ENCODE results near the gene BCL2L11.

Gene BCL2L11

GRCh38 chr2:111182740-111183139 is 62.0 kb downstream of the BCL2L11 start:
- DNase-seq = no peak
- in situ Hi-C loops (cut with HindIII; ENCODE audit: low pct_ligation_motif_present, low pct_unique_long_range_greater_than_20kb, low sequenced_read_pairs) = no loop called here

DNA sequence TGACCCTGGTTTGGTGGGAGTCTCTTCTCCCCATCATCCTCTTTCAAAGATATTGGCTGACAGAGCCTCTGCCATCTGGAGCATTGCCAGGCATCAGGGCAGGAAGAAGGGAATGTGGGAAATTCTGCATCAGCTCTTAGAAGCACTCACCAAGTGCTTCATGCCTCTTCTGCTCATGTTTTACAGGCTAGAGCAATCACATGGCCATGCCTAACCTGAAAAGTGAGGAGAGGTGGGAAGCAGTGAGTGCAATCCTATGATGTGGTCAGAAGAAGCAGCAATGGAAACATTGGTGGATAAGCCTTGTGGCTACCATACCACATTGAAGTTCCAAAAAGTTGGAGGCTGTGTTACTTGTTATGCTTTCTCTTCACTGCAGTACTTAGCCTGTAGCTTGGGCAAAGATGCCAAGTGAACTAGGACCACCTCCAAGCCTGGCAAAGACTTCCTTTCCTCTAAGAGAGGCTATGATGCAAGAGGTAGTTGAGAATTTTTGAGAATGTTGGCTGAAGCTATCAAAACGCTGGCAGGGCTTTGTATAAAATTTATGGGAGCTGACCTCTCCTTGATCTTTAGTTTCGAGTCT is 64.1 kb downstream of the BCL2L11 start:
- no peak for DNase-seq
- in situ Hi-C loops (cut with HindIII; ENCODE audit: low pct_ligation_motif_present, low pct_unique_long_range_greater_than_20kb, low sequenced_read_pairs) = no loop called here

- in situ Hi-C loops (cut with HindIII; ENCODE audit: low pct_ligation_motif_present, low pct_unique_long_range_greater_than_20kb, low sequenced_read_pairs) = no loop called here
- DNase-seq = no peak
These were observed 64.8 kb downstream of the BCL2L11 start for GRCh38 chr2:111185361-111186022.

- in situ Hi-C loops (cut with HindIII; ENCODE audit: low pct_ligation_motif_present, low pct_unique_long_range_greater_than_20kb, low sequenced_read_pairs) = no loop called here
- no peak for DNase-seq
These were observed 65.5 kb downstream of the BCL2L11 start for GRCh38 chr2:111186121-111186715.

GRCh38 chr2:111186933-111187332 is 66.2 kb downstream of the BCL2L11 start:
- in situ Hi-C loops (cut with HindIII; ENCODE audit: low pct_ligation_motif_present, low pct_unique_long_range_greater_than_20kb, low sequenced_read_pairs) = no loop called here
- DNase-seq = no peak

- in situ Hi-C loops (cut with HindIII; ENCODE audit: low pct_ligation_motif_present, low pct_unique_long_range_greater_than_20kb, low sequenced_read_pairs) = no loop called here
These were observed 68.0 kb downstream of the BCL2L11 start for GRCh38 chr2:111188681-111189080.

DNA sequence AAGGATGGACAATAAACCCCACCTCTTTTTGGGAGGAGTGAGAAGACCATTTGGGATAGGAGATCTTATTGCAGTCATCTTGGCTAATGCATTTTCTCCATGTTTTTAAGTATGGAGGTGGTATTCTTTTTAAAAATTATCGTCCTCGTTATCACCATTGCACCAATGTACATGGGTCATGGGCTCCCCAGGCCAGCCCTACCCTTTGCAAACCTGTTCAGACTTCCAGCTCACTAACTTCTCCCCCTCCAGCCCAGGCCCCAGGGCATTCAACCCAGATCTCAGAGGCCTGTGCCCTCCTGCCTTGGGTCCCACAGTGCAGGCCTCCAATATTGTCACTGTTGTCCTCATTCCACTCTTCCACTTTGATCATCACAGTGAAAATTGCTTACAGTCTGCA is 68.4 kb downstream of the BCL2L11 start:
- no peak for DNase-seq
- in situ Hi-C loops (cut with HindIII; ENCODE audit: low pct_ligation_motif_present, low pct_unique_long_range_greater_than_20kb, low sequenced_read_pairs) = no loop called here

More at GRCh38 chr2:111188681-111189080, 68.0 kb downstream of the BCL2L11 start:
- DNase-seq = no peak

GRCh38 chr2:111190816-111191540 is 70.3 kb downstream of the BCL2L11 start:
- in situ Hi-C loops (cut with HindIII; ENCODE audit: low pct_ligation_motif_present, low pct_unique_long_range_greater_than_20kb, low sequenced_read_pairs) = no loop called here

DNA sequence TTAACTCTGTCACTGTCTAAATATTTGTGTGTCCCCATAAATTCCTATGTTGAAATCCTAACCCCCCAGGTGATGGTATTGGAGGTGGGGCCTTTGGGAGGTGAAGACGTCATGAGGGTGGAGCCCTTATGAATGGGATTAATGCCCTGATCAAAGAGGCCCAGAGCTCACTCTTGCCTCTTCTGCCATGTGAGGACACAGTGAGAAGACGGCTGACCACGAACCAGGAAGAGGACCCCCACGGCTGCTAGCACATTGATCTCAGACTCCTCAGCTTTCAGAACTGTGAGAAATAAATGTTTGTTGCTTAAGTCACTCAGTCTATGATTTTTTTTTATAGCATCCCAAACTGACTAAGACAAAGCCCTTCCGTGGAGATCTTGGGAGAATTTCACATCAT is 71.2 kb downstream of the BCL2L11 start:
- in situ Hi-C loops (cut with HindIII; ENCODE audit: low pct_ligation_motif_present, low pct_unique_long_range_greater_than_20kb, low sequenced_read_pairs) = no loop called here

More at GRCh38 chr2:111190816-111191540, 70.3 kb downstream of the BCL2L11 start:
- no peak for DNase-seq

DNA sequence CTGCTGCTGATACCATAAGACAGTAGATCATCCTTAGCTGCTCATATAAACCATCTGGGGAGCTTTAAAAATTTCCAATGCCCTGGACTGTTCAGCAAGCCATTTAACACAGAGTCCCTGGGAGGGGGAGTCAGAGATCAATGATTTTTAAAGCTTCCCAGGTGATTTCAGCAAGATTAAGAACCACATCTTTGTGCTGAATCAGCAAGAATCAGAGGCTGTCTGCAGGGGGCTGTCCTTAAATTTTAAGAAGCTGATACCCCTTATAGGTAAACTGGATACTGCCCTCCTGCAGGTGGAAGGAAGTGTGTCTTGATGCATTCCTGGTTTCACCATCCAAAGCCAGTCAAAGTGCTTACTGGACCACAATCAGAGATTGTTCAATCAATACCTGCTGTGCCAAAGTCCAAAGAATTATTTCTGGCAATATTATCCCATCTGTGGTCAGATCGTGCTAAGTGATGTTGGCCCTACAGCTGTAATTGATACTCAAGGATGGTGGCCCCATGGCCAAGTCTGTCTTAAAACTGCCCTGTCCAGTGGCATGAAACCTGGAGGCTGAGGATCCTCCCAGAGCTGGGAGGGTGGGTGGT is 72.2 kb downstream of the BCL2L11 start:
- DNase-seq = no peak
- in situ Hi-C loops (cut with HindIII; ENCODE audit: low pct_ligation_motif_present, low pct_unique_long_range_greater_than_20kb, low sequenced_read_pairs) = no loop called here

More for the DNA sequence above, 71.2 kb downstream of the BCL2L11 start:
- DNase-seq = no peak

- no peak for DNase-seq
- in situ Hi-C loops (cut with HindIII; ENCODE audit: low pct_ligation_motif_present, low pct_unique_long_range_greater_than_20kb, low sequenced_read_pairs) = no loop called here
These were observed 74.3 kb downstream of the BCL2L11 start for GRCh38 chr2:111194835-111195621.

- in situ Hi-C loops (cut with HindIII; ENCODE audit: low pct_ligation_motif_present, low pct_unique_long_range_greater_than_20kb, low sequenced_read_pairs) = no loop called here
- no peak for DNase-seq
These were observed 75.7 kb downstream of the BCL2L11 start for GRCh38 chr2:111196435-111196834.

DNA sequence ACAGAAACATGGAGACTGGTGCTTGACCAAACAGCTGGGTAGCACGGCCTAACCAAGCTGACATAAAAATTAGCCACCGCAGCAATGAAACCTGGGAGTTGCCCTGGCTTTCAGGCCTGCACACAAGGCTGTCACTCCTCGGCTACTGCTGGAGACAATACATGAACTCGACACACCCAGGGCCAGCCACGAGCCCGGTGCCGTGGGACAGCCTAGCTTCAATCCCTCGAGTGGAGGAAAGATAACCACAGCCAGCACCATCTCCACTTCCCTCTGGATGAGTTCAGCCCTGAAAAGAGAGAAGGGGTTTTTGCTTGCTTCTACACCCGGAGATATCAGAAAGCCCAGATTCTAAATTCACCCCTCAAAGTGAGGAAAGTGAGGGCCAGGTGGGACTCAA is 78.0 kb downstream of the BCL2L11 start:
- DNase-seq = no peak
- in situ Hi-C loops (cut with HindIII; ENCODE audit: low pct_ligation_motif_present, low pct_unique_long_range_greater_than_20kb, low sequenced_read_pairs) = no loop called here

DNA sequence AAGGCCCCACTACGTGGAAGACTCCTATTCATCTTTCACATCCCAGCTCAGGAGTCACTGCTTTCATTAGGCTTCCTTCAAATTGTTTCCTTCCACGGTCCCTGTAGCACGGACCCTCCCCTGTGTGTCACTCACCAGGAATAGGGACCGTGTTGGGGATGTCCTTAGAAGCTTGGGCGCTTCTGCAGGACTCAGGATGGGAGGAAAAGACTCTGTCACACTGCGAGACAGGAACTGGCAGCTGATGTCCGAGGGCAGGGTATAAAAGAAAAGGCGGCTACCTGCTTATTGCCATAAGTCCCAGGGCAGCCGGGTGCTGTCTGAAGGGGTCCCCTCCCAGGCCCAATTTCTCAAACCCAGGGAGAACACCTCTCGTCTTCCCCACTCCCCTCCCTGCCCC is 79.1 kb downstream of the BCL2L11 start:
- no peak for DNase-seq
- in situ Hi-C loops (cut with HindIII; ENCODE audit: low pct_ligation_motif_present, low pct_unique_long_range_greater_than_20kb, low sequenced_read_pairs) = no loop called here

GRCh38 chr2:111200333-111200881 is 79.7 kb downstream of the BCL2L11 start:
- DNase-seq = no peak
- in situ Hi-C loops (cut with HindIII; ENCODE audit: low pct_ligation_motif_present, low pct_unique_long_range_greater_than_20kb, low sequenced_read_pairs) = no loop called here

DNA sequence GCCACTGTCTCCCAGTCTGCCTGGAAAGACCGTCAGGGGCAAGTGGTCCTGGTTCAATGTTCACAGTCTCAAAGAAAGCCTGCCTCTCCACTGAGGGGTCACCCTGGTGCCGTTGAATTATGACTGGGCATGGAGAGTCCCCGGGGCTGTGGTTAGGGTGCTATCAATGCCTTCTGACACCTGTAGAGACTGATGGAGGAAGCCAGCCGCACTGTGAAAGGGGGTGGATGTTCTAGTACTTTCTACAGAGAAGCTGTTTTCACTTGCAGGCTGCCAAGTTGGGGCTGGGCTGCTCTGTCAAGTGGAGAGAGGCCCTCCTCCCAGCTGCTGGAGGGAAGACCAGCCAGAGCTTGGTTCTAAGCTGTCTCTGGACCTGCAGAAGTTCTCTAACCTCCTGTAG is 80.5 kb downstream of the BCL2L11 start:
- in situ Hi-C loops (cut with HindIII; ENCODE audit: low pct_ligation_motif_present, low pct_unique_long_range_greater_than_20kb, low sequenced_read_pairs) = no loop called here
- DNase-seq = no peak

DNA sequence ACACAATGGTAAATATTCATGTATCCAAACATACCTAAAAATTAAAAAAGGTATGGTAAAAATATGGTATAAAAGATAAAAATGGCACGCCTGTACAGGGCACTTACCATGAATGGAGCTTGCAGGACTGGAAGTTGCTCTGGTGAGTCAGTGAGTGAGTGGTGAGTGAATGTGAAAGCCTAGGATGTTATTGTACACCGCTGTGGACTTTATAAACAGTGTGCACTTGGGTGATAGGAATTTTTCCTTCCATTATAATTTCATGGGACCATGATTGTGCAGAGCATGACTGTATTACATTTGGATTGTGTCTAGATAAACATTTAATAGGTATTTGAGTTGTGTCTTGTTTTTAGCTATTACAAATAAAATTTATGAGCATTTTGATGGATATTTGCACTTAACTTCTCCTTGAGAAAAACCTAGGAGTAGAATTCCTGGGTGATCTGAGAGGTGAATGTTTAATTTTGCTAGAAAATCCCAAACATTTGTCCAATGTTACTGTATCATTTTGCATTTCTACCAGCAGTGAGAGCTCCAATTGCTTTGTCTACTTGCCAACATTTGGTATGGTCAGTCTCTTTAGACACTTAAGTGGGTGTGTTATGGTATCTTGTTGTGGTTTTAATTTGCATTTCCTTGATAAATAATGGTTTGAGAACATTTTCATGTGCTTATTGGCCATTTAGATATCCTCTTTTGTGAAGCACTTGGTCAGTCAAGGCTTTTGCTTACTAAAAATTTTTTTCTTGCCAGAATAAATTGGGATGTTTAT is 81.7 kb downstream of the BCL2L11 start:
- DNase-seq = no peak
- in situ Hi-C loops (cut with HindIII; ENCODE audit: low pct_ligation_motif_present, low pct_unique_long_range_greater_than_20kb, low sequenced_read_pairs) = no loop called here
